ENCODE results near the gene BCKDK. TPM values are rescaled to one million over a fixed set of nuclear protein-coding genes. Genes with fewer than 3 reads are reported as not detected.

Gene BCKDK
- total RNA-seq, 1 experiment from 2014 or later = 57.0 TPM

- DNase-seq = no peak
- H3K18ac ChIP-seq (ENCODE audit: insufficient read length, low read depth, low read length) = no peak overlapping the region
- peaks cover 7 to 11% of the 10 kb centered on the region in 2 experiments for H3K4me1 Mint-ChIP-seq
- peaks cover 31 to 61% (median 57%) of the 10 kb centered on the region in 3 experiments; a peak in 6 of 7 replicates for H3K36me3 Mint-ChIP-seq (ENCODE audit: insufficient read depth in 1 of 3, low read depth in 3 of 3)
- no peak overlapping the region for H2AK5ac ChIP-seq (ENCODE audit: insufficient read length, low read length)
- no peaks in the 10 kb centered on the region for H3K27me3 Mint-ChIP-seq (ENCODE audit: low read depth)
- H3K27ac Mint-ChIP-seq = peak overlapping the region in 1 of 3 experiments; percentile 90; a peak in 2 of 7 replicates
- no peak overlapping the region for H3K9ac ChIP-seq (ENCODE audit: extremely low read depth, insufficient read length, low read length)
- H3K4me3 Mint-ChIP-seq = no peak overlapping the region
- no peak overlapping the region for H3K23ac ChIP-seq (ENCODE audit: insufficient read length, low read depth, low read length)
- H2BK5ac ChIP-seq (ENCODE audit: insufficient read length, low read length) = no peak overlapping the region
- H4K8ac ChIP-seq (replicated peaks; ENCODE audit: insufficient read length, low read depth, low read length) = no peak overlapping the region
- no peak overlapping the region for H2AFZ ChIP-seq (ENCODE audit: low read length)
- no peak overlapping the region for H3K14ac ChIP-seq (ENCODE audit: insufficient read depth, low read length)
- no peaks in the 10 kb centered on the region for H3K9me3 ChIP-seq (ENCODE audit: control insufficient read depth, low read depth, low read length)
- no peak overlapping the region for H4K5ac ChIP-seq (ENCODE audit: insufficient read length, low read depth, low read length)
- no peak overlapping the region for H3K4ac ChIP-seq (ENCODE audit: low read depth, low read length)
- no peak overlapping the region for H2BK20ac ChIP-seq (ENCODE audit: low read depth, low read length, poor library complexity, severe bottlenecking)
- H4K20me1 ChIP-seq (ENCODE audit: control insufficient read depth, insufficient read depth, insufficient read length) = peaks cover 4% of the 10 kb centered on the region
- no peak overlapping the region for H2BK120ac ChIP-seq (ENCODE audit: low read depth, low read length, poor library complexity, severe bottlenecking)
- H3K27me3 ChIP-seq (ENCODE audit: insufficient read depth, low read length) = no peaks in the 10 kb centered on the region
- no peaks in the 10 kb centered on the region for H3K23me2 ChIP-seq (ENCODE audit: insufficient read length, low read depth, low read length, poor library complexity, severe bottlenecking)
- no peak overlapping the region for H3K27ac ChIP-seq (ENCODE audit: insufficient read length, low read depth, low read length)
- TF ChIP-seq CTCF (conservative IDR thresholded peaks at IDR 0.05) = no peak
- peaks cover 2% of the 10 kb centered on the region; the same call in 1 of the 2 replicates for H3K79me2 ChIP-seq (ENCODE audit: insufficient read depth, low read length)
- H3T11ph ChIP-seq (ENCODE audit: low read length) = no peak overlapping the region
- H4K91ac ChIP-seq (ENCODE audit: insufficient read length, low read depth, low read length) = no peak overlapping the region
- H2BK15ac ChIP-seq (ENCODE audit: low read depth, low read length) = no peak overlapping the region
- no peaks in the 10 kb centered on the region for H3K79me1 ChIP-seq (ENCODE audit: insufficient read depth, low read depth, low read length, poor library complexity, severe bottlenecking)
- H3K9me3 Mint-ChIP-seq = no peaks in the 10 kb centered on the region
- WGBS (ENCODE audit: extremely low coverage, insufficient read length, low lambda C conversion rate) = no CpG with 5 or more reads among the region's 13 CpGs
- H3K56ac ChIP-seq (ENCODE audit: insufficient read length, low read depth, low read length) = no peak overlapping the region
- H3K4me2 ChIP-seq (ENCODE audit: insufficient read depth, insufficient read length, low read length) = no peak overlapping the region
- no peaks in the 10 kb centered on the region for H3K4me1 ChIP-seq (ENCODE audit: insufficient read depth, low read length)
- H2BK12ac ChIP-seq (ENCODE audit: insufficient read length, low read depth, low read length) = no peak overlapping the region
Observed at GRCh38 chr16:31079342-31079944, 28.7 kb upstream of the BCKDK start.

All from H9 (cell line).